ENCODE data around the gene TMEM63A. TPM values are rescaled to one million over a fixed set of nuclear protein-coding genes. Genes with fewer than 3 reads are reported as not detected.

Gene TMEM63A
- total and polyA plus RNA-seq, 10 donors: 15.0 to 143 (median 109) TPM

GRCh38 chr1:225881081-225881958 is 860 bp downstream of the TMEM63A start:
- Histone ChIP-seq H3K27ac (peak overlapping the region; percentile 85 to 96 (median 90)), H3K36me3 (peaks cover 0 to 27% (median 12%) of the 10 kb centered on the region in 6 donors), H3K27me3 (replicated peaks in 1 of 7) (no peaks in the 10 kb centered on the region), H3K9me3 (no peaks in the 10 kb centered on the region), H3K4me3 (peak overlapping the region; percentile 84 to 98 (median 92)), H3K4me1 (peaks cover 27 to 89% (median 52%) of the 10 kb centered on the region in 6 donors)
- WGBS, 5 donors: 6 to 13% (median 9%) methylated on average over 18 to 25 of the region's 25 CpGs
- intact Hi-C loops (cut with DNase I; ENCODE audit: low total_unique reads): no loop called here
- TF ChIP-seq POLR2AphosphoS5 (IDR thresholded peaks at IDR 0.05): no peak
- TF ChIP-seq POLR2A (IDR thresholded peaks at IDR 0.05): no peak
- TF ChIP-seq, protein P1, sequence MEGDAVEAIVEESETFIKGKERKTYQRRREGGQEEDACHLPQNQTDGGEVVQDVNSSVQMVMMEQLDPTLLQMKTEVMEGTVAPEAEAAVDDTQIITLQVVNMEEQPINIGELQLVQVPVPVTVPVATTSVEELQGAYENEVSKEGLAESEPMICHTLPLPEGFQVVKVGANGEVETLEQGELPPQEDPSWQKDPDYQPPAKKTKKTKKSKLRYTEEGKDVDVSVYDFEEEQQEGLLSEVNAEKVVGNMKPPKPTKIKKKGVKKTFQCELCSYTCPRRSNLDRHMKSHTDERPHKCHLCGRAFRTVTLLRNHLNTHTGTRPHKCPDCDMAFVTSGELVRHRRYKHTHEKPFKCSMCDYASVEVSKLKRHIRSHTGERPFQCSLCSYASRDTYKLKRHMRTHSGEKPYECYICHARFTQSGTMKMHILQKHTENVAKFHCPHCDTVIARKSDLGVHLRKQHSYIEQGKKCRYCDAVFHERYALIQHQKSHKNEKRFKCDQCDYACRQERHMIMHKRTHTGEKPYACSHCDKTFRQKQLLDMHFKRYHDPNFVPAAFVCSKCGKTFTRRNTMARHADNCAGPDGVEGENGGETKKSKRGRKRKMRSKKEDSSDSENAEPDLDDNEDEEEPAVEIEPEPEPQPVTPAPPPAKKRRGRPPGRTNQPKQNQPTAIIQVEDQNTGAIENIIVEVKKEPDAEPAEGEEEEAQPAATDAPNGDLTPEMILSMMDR (IDR thresholded peaks at IDR 0.05 in 8 of 11, conservative IDR thresholded peaks at IDR 0.05 in 3 of 11): no peak
- peak; percentile 90 for DNase-seq

- Histone ChIP-seq H3K27ac (peak overlapping the region in 7 of 8 donors; percentile 85 to 96 (median 90)), H3K36me3 (peaks cover 0 to 34% (median 14%) of the 10 kb centered on the region in 6 donors), H3K4me1 (peaks cover 27 to 90% (median 54%) of the 10 kb centered on the region in 6 donors), H3K27me3 (replicated peaks in 1 of 7) (no peaks in the 10 kb centered on the region), H3K9me3 (no peaks in the 10 kb centered on the region), H3K4me3 (peak overlapping the region in 7 of 8 donors; percentile 84 to 98 (median 93))
- TF ChIP-seq POLR2A (IDR thresholded peaks at IDR 0.05): no peak
- TF ChIP-seq, protein P1 (IDR thresholded peaks at IDR 0.05 in 8 of 11, conservative IDR thresholded peaks at IDR 0.05 in 3 of 11): no peak
- TF ChIP-seq POLR2AphosphoS5 (IDR thresholded peaks at IDR 0.05): no peak
- peak; percentile 60 for DNase-seq
- WGBS, 5 donors: 55 to 64% (median 58%) methylated on average over 5 of the region's 5 CpGs
- intact Hi-C loops (cut with DNase I; ENCODE audit: low total_unique reads): no loop called here
Observed at GRCh38 chr1:225880636-225881035, 1.5 kb downstream of the TMEM63A start.

- Histone ChIP-seq H3K9me3 (no peaks in the 10 kb centered on the region), H3K4me1 (peaks cover 27 to 90% (median 54%) of the 10 kb centered on the region in 6 donors), H3K27ac (peak overlapping the region in 6 of 8 donors; percentile 20 to 96 (median 90)), H3K4me3 (peak overlapping the region in 7 of 8 donors; percentile 11 to 98 (median 92)), H3K36me3 (peaks cover 0 to 38% (median 18%) of the 10 kb centered on the region in 6 donors), H3K27me3 (replicated peaks in 1 of 7) (no peaks in the 10 kb centered on the region)
- peak; percentile 77 for DNase-seq
- intact Hi-C loops (cut with DNase I; ENCODE audit: low total_unique reads): no loop called here
- 54 to 100% (median 73%) methylated on average over 2 of the region's 2 CpGs for WGBS, 5 donors
- TF ChIP-seq POLR2AphosphoS5 (IDR thresholded peaks at IDR 0.05) (no peak), POLR2A (IDR thresholded peaks at IDR 0.05) (no peak)
- TF ChIP-seq, protein P1 (IDR thresholded peaks at IDR 0.05 in 8 of 11, conservative IDR thresholded peaks at IDR 0.05 in 3 of 11): no peak
Observed at GRCh38 chr1:225880222-225880588, 2.0 kb downstream of the TMEM63A start.

All from spleen (tissue), 11 donors.